Fibroblast of lung (primary cell): ENCODE results near the gene PUDP. TPM values are rescaled to one million over a fixed set of nuclear protein-coding genes. Genes with fewer than 3 reads are reported as not detected.

Source experiments
- DNase-seq, 2 donors: peaks; one replicate each; pipeline versions ENCODE4 v3.0.0 to v3.0.0-alpha.2; 2010; ENCODE audit warnings: low read depth in 2 of 2
- H2AFZ ChIP-seq: 2 replicates; pipeline ENCODE4 v1.5.1; 2012; ENCODE audit warnings: low read length, control low read depth, inconsistent platforms
- H3K27ac ChIP-seq: 2 replicates; pipeline ENCODE4 v1.5.1; 2011; ENCODE audit warnings: low read length, control low read depth; ENCODE audit not compliant: insufficient read depth
- H3K27me3 ChIP-seq: 2 replicates; pipeline ENCODE4 v1.5.1; 2011; ENCODE audit warnings: mild to moderate bottlenecking, low read length; ENCODE audit not compliant: control insufficient read depth, insufficient read depth
- H3K36me3 ChIP-seq: 2 replicates; pipeline ENCODE4 v1.5.1; 2011; ENCODE audit warnings: low read length; ENCODE audit not compliant: control insufficient read depth, insufficient read depth
- H3K4me1 ChIP-seq: 2 replicates; pipeline ENCODE4 v1.5.1; 2011; ENCODE audit warnings: low read length; ENCODE audit not compliant: control insufficient read depth, insufficient read depth; ENCODE audit errors: extremely low read depth
- H3K4me2 ChIP-seq: 2 replicates; pipeline ENCODE4 v1.5.1; 2011; ENCODE audit warnings: low read length, control low read depth; ENCODE audit not compliant: insufficient read depth; ENCODE audit errors: extremely low read depth
- H3K4me3 ChIP-seq, 4 experiments: fragments of 200-600 bp in 1 of 4; sonication (generic) in 1 of 4; replicated peaks in 1 of 4; 2 replicates each; pipeline ENCODE4 v1.5.1; 2011 to 2016; ENCODE audit warnings: low read length in 4 of 4, low read depth in 3 of 4, mild to moderate bottlenecking in 3 of 4, control low read depth in 2 of 4, inconsistent platforms in 1 of 4, mixed read lengths in 1 of 4; ENCODE audit not compliant: insufficient read depth in 1 of 4; ENCODE audit errors: control extremely low read depth in 1 of 4
- H3K79me2 ChIP-seq: 2 replicates; pipeline ENCODE4 v1.5.1; 2012; ENCODE audit warnings: mild to moderate bottlenecking, low read length, inconsistent platforms; ENCODE audit not compliant: control insufficient read depth, insufficient read depth
- H3K9ac ChIP-seq: 2 replicates; pipeline ENCODE4 v1.5.1; 2011; ENCODE audit warnings: mild to moderate bottlenecking, low read length, control low read depth; ENCODE audit not compliant: insufficient read depth
- H3K9me3 ChIP-seq: 2 replicates; pipeline ENCODE4 v1.5.1; 2012; ENCODE audit warnings: low read depth, low read length; ENCODE audit not compliant: control insufficient read depth, insufficient read depth
- H4K20me1 ChIP-seq: 2 replicates; pipeline ENCODE4 v1.5.1; 2011; ENCODE audit warnings: low read length; ENCODE audit not compliant: control insufficient read depth, insufficient read depth; ENCODE audit errors: extremely low read depth
- EZH2 ChIP-seq: IDR thresholded peaks from 2 replicates; pipeline ENCODE4 v1.5.1; 2012; ENCODE audit warnings: low read length, control low read depth, mild to moderate bottlenecking; ENCODE audit errors: missing control alignments
- polyA plus RNA-seq, 2 donors: library from polyadenylated mRNA; depleted of rRNA in 1 of 2; stranded (reverse) in 1 of 2; unstranded in 1 of 2; fragments of >200 nt; gene quantifications; 2 replicates each; pipeline ENCODE4 v1.2.1, GENCODE V29; 2011 to 2012; ENCODE audit warnings: missing spikeins in 1 of 2
- total RNA-seq: library from RNA; depleted of rRNA; stranded (reverse); fragments of >200 nt; gene quantifications from 2 replicates; pipeline ENCODE4 v1.2.1, GENCODE V29; 2014
- TF ChIP-seq, protein P1 (sequence below), 2 donors: IDR thresholded peaks in 1 of 2; conservative IDR thresholded peaks in 1 of 2; 1 replicate in 1 of 2; 2 replicates in 1 of 2; pipeline ENCODE4 v1.5.1; 2011 to 2012; ENCODE audit warnings: low read length in 2 of 2, control low read depth in 1 of 2, inconsistent platforms in 1 of 2, low read depth in 1 of 2, mild to moderate bottlenecking in 1 of 2

The PUDP gene
- total and polyA plus RNA-seq, 2 donors (not counting 1 experiment from before 2014, with no cell fraction given): 7.6 to 19.8 TPM

DNA sequence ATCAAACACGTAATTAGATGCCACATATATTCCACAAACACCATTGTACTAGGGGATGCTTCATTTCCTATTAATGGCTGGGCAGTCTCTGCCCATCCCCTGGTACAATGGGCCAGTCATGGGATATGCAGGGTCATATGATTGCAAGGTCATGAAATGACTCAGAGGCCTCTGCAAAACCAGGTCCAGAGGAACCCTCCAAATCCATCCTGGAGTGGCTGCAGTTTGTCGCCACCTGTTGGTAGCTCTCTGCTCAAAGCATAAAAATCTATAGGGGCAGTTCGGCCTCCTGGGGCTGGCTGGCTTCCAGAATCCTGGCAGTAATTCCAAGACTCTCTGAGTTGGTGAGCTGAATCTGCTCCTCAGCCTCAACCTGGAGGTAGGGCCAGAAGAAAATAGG, 22.9 kb upstream of the PUDP start:
- H3K4me1 ChIP-seq: no peaks in the 10 kb centered on the region
- no peak overlapping the region for H3K27ac ChIP-seq
- no peaks in the 10 kb centered on the region for H4K20me1 ChIP-seq
- H3K79me2 ChIP-seq: no peaks in the 10 kb centered on the region
- TF ChIP-seq EZH2: no peak
- TF ChIP-seq, protein P1, sequence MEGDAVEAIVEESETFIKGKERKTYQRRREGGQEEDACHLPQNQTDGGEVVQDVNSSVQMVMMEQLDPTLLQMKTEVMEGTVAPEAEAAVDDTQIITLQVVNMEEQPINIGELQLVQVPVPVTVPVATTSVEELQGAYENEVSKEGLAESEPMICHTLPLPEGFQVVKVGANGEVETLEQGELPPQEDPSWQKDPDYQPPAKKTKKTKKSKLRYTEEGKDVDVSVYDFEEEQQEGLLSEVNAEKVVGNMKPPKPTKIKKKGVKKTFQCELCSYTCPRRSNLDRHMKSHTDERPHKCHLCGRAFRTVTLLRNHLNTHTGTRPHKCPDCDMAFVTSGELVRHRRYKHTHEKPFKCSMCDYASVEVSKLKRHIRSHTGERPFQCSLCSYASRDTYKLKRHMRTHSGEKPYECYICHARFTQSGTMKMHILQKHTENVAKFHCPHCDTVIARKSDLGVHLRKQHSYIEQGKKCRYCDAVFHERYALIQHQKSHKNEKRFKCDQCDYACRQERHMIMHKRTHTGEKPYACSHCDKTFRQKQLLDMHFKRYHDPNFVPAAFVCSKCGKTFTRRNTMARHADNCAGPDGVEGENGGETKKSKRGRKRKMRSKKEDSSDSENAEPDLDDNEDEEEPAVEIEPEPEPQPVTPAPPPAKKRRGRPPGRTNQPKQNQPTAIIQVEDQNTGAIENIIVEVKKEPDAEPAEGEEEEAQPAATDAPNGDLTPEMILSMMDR (conservative IDR thresholded peaks at IDR 0.05 in 1 of 2, IDR thresholded peaks at IDR 0.05 in 1 of 2; ENCODE audit: low read depth in 1 of 2, low read length in 2 of 2): peak in 1 of 2 donors; percentile 12
- H3K4me2 ChIP-seq: no peak overlapping the region
- H3K27me3 ChIP-seq: no peaks in the 10 kb centered on the region
- H2AFZ ChIP-seq: no peak overlapping the region
- H3K4me3 ChIP-seq: no peak overlapping the region
- H3K9me3 ChIP-seq: no peaks in the 10 kb centered on the region
- H3K9ac ChIP-seq: no peak overlapping the region
- peak in 1 of 2 donors; percentile 5 for DNase-seq
- H3K36me3 ChIP-seq: no peaks in the 10 kb centered on the region

DNA sequence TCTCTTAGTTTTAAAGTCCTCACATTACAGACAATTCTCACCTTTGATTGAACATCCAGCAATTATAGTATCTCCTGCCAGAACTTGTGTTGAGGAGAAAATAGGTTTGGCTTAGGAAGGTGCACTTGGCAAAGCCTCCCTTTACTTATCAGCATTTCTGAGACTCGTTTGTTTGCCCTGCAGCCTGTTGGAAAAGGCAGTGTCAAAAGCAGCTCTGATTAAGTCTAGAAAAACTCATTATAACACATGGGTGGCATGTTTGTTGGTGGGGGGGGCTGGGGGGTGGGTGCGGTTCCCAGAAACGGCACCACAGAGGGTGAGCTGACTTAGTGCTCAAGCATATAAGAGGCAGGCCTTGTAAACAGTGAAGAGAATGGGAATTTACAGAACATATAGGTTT, 21.7 kb upstream of the PUDP start:
- no peak for TF ChIP-seq EZH2
- TF ChIP-seq, protein P1 (conservative IDR thresholded peaks at IDR 0.05 in 1 of 2, IDR thresholded peaks at IDR 0.05 in 1 of 2; ENCODE audit: low read depth in 1 of 2, low read length in 2 of 2): no peak
- no peak overlapping the region for H3K4me2 ChIP-seq
- no peak overlapping the region for H3K4me3 ChIP-seq
- no peak for DNase-seq
- H4K20me1 ChIP-seq: no peaks in the 10 kb centered on the region
- no peaks in the 10 kb centered on the region for H3K4me1 ChIP-seq
- H3K9ac ChIP-seq: no peak overlapping the region
- no peaks in the 10 kb centered on the region for H3K79me2 ChIP-seq
- H3K36me3 ChIP-seq: no peaks in the 10 kb centered on the region
- no peaks in the 10 kb centered on the region for H3K9me3 ChIP-seq
- no peaks in the 10 kb centered on the region for H3K27me3 ChIP-seq
- no peak overlapping the region for H3K27ac ChIP-seq
- H2AFZ ChIP-seq: no peak overlapping the region

DNA sequence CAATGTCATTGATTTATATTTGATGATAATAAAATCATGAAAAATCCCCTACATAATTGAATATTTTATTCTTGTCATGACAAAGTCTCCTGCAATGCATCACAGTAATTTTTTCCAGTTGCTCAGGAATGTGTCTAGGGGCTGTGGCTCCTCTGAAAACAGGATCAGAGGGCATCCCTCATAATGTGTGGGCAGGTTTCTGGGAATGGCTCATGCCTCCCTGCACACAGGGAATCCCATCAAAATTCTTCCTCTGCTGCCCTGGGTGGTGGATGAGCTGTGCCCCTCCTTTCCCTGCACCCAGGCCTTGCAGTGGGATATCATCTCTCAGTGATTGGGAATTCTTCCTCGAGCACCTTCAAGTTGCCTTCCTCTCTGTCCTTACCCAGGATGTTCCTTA, 20.4 kb upstream of the PUDP start:
- no peaks in the 10 kb centered on the region for H3K79me2 ChIP-seq
- no peak overlapping the region for H3K4me2 ChIP-seq
- no peak overlapping the region for H3K9ac ChIP-seq
- H3K27me3 ChIP-seq: no peaks in the 10 kb centered on the region
- no peak overlapping the region for H2AFZ ChIP-seq
- no peak overlapping the region for H3K27ac ChIP-seq
- H3K4me3 ChIP-seq: no peak overlapping the region
- peak in 1 of 2 donors; percentile 44 for DNase-seq
- H3K36me3 ChIP-seq: no peaks in the 10 kb centered on the region
- H3K9me3 ChIP-seq: no peaks in the 10 kb centered on the region
- TF ChIP-seq, protein P1 (conservative IDR thresholded peaks at IDR 0.05 in 1 of 2, IDR thresholded peaks at IDR 0.05 in 1 of 2; ENCODE audit: low read depth in 1 of 2, low read length in 2 of 2): no peak
- TF ChIP-seq EZH2: no peak
- H4K20me1 ChIP-seq: no peaks in the 10 kb centered on the region
- no peaks in the 10 kb centered on the region for H3K4me1 ChIP-seq
